ENCODE data around the gene DCP1B. TPM values are rescaled to one million over a fixed set of nuclear protein-coding genes. Genes with fewer than 3 reads are reported as not detected.

The DCP1B gene
- total RNA-seq, 1 experiment from 2014 or later = 10.9 TPM

Other genes with a start within 250 kb of the DCP1B start
- gene LRTM2, start 183.9 kb downstream of the DCP1B start, total RNA-seq (2014; rRNA removed; shearing (Covaris generic)) = not detected in 2 replicates
- not detected in 2 replicates for gene CACNA2D4, start 85.8 kb downstream of the DCP1B start, total RNA-seq (2014; rRNA removed; shearing (Covaris generic))
- gene CACNA1C, start 48.5 kb upstream of the DCP1B start, total RNA-seq (2014; rRNA removed; shearing (Covaris generic)) = under 0.01 and 0.05 TPM in 2 replicates